Activated CD4-positive, alpha-beta T cell treated with anti-CD3 and anti-CD28 coated beads, Interleukin-2, Interleukin-6, amounts not matched to agents 100 ng/mL and 50 ng/mL, durations not matched to agents 16 hours and 8 hours (primary cell): ENCODE results near the gene MAGOH.

Experiments
- DNase-seq: peaks from one replicate; pipeline ENCODE4 v3.0.0-alpha.2; 2020

The MAGOH gene

DNA sequence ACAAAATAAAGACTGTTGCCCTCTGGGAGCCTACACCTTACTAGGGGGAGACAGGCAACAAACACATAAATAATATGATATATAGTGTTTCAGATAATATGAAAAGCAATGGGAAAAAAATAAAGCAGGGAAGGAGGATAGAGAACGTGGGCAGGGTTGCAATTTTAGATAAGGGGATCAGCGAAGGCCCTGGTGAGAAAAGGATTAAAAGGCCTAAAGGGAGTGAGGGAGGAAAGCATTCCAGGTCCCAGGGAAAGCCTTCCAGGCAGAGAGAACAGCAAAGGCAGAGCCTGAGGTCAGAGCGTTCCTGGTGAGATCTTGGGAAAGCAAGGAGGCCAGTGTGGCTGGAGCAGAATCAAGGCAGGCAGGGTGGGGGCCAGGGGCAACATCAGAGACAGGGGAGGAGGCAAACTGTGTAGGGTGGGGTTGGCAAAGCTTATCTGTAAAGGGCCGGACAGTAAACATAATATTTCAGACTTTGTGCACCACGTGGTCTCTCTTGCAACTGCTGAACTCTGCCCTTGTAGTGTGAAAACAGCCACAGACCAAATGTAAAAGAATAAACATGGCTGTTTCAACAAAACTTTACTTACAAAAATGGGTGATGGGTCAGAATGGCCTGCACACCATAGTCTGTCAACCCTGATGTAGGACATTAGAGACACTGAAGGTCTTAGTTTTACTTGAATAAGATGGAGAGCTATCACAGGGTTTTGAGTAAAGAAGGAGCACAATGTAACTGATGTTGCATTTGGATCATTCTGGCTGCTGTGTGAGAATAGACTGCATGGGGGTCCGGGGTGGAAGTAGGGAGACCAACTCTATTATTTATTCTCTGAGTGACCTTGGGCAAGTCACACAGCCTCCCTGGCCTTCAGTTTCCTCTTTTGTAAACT is 55.0 kb downstream of the MAGOH start:
- DNase-seq = no peak

DNA sequence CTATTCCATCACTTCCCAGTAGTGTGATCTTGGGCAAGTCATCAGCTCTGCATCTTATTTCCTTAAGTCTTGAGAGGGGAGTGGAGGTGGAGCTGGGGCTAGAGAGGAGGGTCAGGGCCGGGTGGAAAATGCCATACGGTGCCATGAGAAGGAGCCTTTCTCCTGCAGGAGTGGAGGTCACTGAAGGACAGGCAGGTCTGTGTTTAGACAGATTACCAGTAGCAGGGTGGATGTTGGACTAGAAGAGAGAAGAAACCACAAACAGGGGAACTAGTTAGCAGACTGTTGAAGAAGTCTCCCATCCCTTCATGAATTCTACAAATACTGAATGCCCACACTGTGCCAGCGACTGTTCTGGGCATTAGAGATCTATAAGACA is 55.6 kb downstream of the MAGOH start:
- no peak for DNase-seq

DNA sequence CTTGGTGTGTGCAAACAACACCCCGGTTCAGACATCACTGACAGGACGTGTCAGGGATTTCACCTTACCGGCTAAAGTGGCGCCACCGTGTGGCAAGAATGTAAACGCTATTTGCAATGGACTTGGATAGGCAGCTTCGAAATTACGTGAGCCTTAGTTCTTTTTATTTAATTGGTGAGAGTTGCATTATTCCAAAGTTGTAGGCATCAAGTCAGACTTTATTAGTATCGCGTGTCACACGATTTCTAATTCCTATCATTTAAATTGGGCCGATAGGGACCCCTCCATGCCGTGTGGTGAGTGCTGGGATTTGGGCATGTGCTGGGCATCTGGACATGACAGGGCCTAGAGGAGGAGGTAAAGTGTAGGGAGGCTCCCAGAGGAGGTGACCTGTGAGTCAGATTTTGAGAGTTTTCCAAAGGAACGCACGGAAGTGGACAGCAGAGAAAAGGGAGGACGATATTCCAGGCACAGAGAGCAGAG is 56.2 kb downstream of the MAGOH start:
- DNase-seq = peak; percentile 85

DNA sequence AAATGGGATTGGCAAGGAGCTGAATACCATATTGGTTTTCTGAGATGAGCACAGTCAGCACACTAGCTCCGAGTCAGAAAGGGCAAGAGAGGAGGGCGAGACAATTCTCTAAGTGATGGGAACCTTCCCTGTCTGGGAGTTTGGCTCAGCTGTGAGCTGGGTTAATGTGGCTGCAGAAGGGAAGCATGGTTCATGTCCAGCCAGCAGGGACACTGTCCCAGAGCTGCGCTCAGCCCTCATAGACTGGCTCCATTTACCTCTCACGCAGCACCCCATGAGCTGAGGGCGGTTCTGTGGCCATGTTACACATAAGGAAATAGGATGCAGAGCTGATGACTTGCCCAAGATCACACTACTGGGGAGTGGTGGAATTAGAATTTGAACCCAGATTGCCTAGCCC is 57.4 kb downstream of the MAGOH start:
- DNase-seq = no peak

DNA sequence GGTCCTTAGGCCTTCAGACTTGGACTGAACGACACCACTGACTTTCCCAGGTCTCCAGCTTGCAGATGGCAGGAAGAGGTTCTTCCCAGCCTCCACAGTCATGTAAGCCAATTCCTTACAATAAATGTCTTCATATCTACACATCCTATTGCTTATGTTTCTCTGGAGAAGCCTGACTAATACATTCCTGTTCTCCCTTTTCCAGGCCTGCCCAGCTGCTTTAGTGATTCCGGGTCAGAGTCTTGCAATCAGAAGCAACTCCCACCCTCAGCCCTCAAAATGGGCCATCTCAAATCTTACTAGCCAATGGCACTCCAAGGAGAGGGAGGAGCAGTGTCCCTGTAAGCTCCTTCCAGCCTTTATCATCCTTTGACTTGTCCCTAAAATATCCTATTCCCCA is 58.1 kb downstream of the MAGOH start:
- DNase-seq = no peak
